Diencephalon (tissue), 1 donor: Measurements from ENCODE around the gene PCDHGC3. TPM values are rescaled to one million over a fixed set of nuclear protein-coding genes. Genes with fewer than 3 reads are reported as not detected.

Source experiments
- total RNA-seq: library from RNA; depleted of rRNA; stranded (reverse); fragments of >200 nt; gene quantifications from one replicate; pipeline ENCODE4 v1.2.3, GENCODE V29; 2014

PCDHGC3 gene
- total RNA-seq, result 69.0 TPM

GRCh38 chr5:141475625-141476131 lies at the start of gene PCDHGC3:
Gene PCDHGC3, plus strand, starts transcription at chr5:141475966. Its CDS starts 151 bp downstream, at chr5:141476117.

DNA sequence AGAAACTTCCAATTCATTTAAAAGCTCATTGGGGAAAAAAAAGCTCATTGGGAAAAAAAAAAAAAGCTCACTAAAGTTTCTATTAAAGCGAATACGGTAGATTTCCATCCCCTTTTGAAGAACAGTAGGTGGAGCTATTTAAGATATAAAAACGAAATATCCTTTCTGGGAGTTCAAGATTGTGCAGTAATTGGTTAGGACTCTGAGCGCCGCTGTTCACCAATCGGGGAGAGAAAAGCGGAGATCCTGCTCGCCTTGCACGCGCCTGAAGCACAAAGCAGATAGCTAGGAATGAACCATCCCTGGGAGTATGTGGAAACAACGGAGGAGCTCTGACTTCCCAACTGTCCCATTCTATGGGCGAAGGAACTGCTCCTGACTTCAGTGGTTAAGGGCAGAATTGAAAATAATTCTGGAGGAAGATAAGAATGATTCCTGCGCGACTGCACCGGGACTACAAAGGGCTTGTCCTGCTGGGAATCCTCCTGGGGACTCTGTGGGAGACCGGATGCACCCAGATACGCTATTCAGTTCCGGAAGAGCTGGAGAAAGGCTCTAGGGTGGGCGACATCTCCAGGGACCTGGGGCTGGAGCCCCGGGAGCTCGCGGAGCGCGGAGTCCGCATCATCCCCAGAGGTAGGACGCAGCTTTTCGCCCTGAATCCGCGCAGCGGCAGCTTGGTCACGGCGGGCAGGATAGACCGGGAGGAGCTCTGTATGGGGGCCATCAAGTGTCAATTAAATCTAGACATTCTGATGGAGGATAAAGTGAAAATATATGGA lies 45.2 kb upstream of the PCDHGC3 start, which contains the start of gene PCDHGA12:
Gene PCDHGA12 (plus strand): TSS at position 176 of the 782 bp plus-strand sequence. CDS start 253 bp downstream, at position 429.

GRCh38 chr5:141484641-141485311 lies 9.0 kb downstream of the PCDHGC3 start, which contains the start of gene PCDHGC4:
Gene PCDHGC4, plus strand, starts transcription at chr5:141485030. Its CDS starts 144 bp downstream, at chr5:141485174.

DNA sequence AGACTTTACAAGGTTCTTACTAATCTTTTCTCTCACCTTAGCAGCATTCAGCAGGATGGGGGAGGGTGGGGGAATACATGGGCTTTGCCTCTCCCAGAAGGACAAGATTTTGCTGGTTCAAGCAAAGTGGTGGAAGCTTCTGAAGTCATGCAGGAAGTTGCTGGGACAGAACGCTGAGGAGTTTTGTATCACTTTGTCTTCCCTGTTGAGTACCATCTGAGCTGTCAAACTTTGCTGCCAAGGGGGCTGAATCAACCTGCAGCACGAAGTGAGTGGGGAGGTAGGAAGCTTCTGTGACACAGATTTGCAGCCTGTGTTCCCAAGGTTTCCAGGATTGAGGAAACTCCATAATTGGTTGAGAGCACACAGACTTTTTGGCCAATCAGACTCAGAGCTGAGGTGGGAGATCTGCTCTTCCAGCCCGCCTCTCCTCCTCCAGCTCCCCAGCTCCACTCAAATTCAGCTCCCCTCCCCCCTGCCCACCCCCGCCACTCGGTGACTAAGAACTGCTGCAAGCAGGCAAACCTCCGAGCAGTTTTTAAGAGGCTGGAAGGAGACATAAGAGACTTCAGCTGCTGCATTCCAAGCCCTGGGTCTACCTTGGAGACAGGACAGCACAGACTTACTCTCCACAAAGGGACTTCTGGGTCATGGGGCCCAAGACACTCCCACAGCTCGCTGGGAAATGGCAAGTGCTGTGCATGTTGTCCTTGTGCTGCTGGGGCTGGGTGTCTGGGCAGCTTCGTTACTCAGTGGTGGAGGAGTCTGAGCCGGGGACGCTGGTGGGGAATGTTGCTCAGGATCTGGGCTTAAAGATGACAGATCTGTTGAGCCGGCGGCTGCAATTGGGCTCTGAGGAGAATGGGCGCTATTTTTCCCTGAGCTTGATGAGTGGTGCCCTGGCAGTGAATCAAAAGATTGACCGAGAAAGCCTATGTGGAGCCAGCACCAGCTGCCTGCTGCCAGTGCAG lies 13.1 kb downstream of the PCDHGC3 start, which contains the start of gene PCDHGC5:
Gene PCDHGC5 (plus strand): TSS at position 491 of the 971 bp plus-strand sequence. CDS start 160 bp downstream, at position 651.

Other genes with a start within 250 kb of the PCDHGC3 start
- 22.6 TPM for gene PCDHB15, start 230.6 kb upstream of the PCDHGC3 start, total RNA-seq
- 0.23 TPM for gene SLC25A2, start 171.9 kb upstream of the PCDHGC3 start, total RNA-seq
- gene TAF7, start 155.2 kb upstream of the PCDHGC3 start, total RNA-seq, result 103 TPM
- gene PCDHGA1, start 145.5 kb upstream of the PCDHGC3 start, total RNA-seq, result 4.2 TPM
- 8.5 TPM for gene PCDHGA2, start 137.2 kb upstream of the PCDHGC3 start, total RNA-seq
- 7.2 TPM for gene PCDHGA3, start 132.1 kb upstream of the PCDHGC3 start, total RNA-seq
- 10.4 TPM for gene PCDHGB1, start 125.9 kb upstream of the PCDHGC3 start, total RNA-seq
- 12.5 TPM for gene PCDHGA4, start 120.9 kb upstream of the PCDHGC3 start, total RNA-seq
- gene PCDHGB2, start 116.0 kb upstream of the PCDHGC3 start, total RNA-seq, result 7.6 TPM
- gene PCDHGA5, start 111.8 kb upstream of the PCDHGC3 start, total RNA-seq, result 7.2 TPM
- gene PCDHGB3, start 105.7 kb upstream of the PCDHGC3 start, total RNA-seq, result 9.2 TPM
- gene PCDHGA6, start 102.1 kb upstream of the PCDHGC3 start, total RNA-seq, result 11.3 TPM
- gene PCDHGA7, start 93.2 kb upstream of the PCDHGC3 start, total RNA-seq, result 7.6 TPM
- gene PCDHGB4, start 88.3 kb upstream of the PCDHGC3 start, total RNA-seq, result 14.8 TPM
- 6.9 TPM for gene PCDHGA8, start 83.3 kb upstream of the PCDHGC3 start, total RNA-seq
- 24.0 TPM for gene PCDHGB5, start 78.0 kb upstream of the PCDHGC3 start, total RNA-seq
- 14.3 TPM for gene PCDHGA9, start 73.2 kb upstream of the PCDHGC3 start, total RNA-seq
- gene PCDHGB6, start 67.9 kb upstream of the PCDHGC3 start, total RNA-seq, result 17.8 TPM
- 15.2 TPM for gene PCDHGA10, start 63.0 kb upstream of the PCDHGC3 start, total RNA-seq
- 18.2 TPM for gene PCDHGB7, start 58.3 kb upstream of the PCDHGC3 start, total RNA-seq
- gene PCDHGA11, start 54.9 kb upstream of the PCDHGC3 start, total RNA-seq, result 18.9 TPM
- 7.4 TPM for gene PCDHGA12, start 45.5 kb upstream of the PCDHGC3 start, total RNA-seq
- gene PCDHGC4, start 9.1 kb downstream of the PCDHGC3 start, total RNA-seq, result 91.6 TPM
- 9.5 TPM for gene PCDHGC5, start 13.1 kb downstream of the PCDHGC3 start, total RNA-seq
- gene DIAPH1, start 143.0 kb downstream of the PCDHGC3 start, total RNA-seq, result 26.1 TPM
- 54.9 TPM for gene HDAC3, start 160.9 kb downstream of the PCDHGC3 start, total RNA-seq
- gene RELL2, start 161.0 kb downstream of the PCDHGC3 start, total RNA-seq, result 18.9 TPM
- gene FCHSD1, start 175.5 kb downstream of the PCDHGC3 start, total RNA-seq, result 9.5 TPM
- 4.8 TPM for gene ARAP3, start 206.3 kb downstream of the PCDHGC3 start, total RNA-seq